Measurements from ENCODE around the gene PTPN14. TPM values are rescaled to one million over a fixed set of nuclear protein-coding genes. Genes with fewer than 3 reads are reported as not detected.

The PTPN14 gene
- total and polyA plus RNA-seq, 2 of the 4 experiments (the other 2 are of a cell fraction): 21.5 to 31.7 TPM

GRCh38 chr1:214337015-214337414, 214.4 kb downstream of the PTPN14 start:
- CTCF ChIA-PET: interaction anchor here (1.2 kb wide), 1 partner anchor 76 kb away, joined by 3 read pairs; no protein-coding TSS in a partner anchor
- no peak overlapping the region for H3K23ac ChIP-seq (ENCODE audit: low read depth, low read length)
- peaks cover 12% of the 10 kb centered on the region for H3K9me1 ChIP-seq (ENCODE audit: insufficient read depth, low read length)
- H3K27me3 ChIP-seq (ENCODE audit: control insufficient read depth, insufficient read depth, low read length): no peaks in the 10 kb centered on the region
- H3K14ac ChIP-seq (replicated peaks; ENCODE audit: low read depth, low read length): no peak overlapping the region
- H3K4me1 ChIP-seq (ENCODE audit: control insufficient read depth, insufficient read depth, low read length): peaks cover 13% of the 10 kb centered on the region
- BruUV-seq (replicated peaks): no TSS peak
- intact Hi-C loops (cut with micrococcal nuclease) (loop anchor here (10.0 kb wide), 2 partner anchors 218 to 808 kb away; partner anchors contain the start of gene PTPN14), dilution Hi-C loops (cut with HindIII; ENCODE audit: low sequenced_read_pairs, unreplicated experiment) (no loop called here), in situ Hi-C loops (cut with MboI; ENCODE audit: low sequenced_read_pairs) (no loop called here)
- no peak overlapping the region for H2AK5ac ChIP-seq (ENCODE audit: low read depth, low read length)
- H2BK20ac ChIP-seq (ENCODE audit: low read depth, low read length): no peak overlapping the region
- peaks cover 8% of the 10 kb centered on the region for H3K36me3 ChIP-seq (ENCODE audit: control insufficient read depth, insufficient read depth, low read length)
- peak overlapping the region; percentile 55; the same call in 1 of the 2 replicates for H3K4ac ChIP-seq (ENCODE audit: low read depth, low read length)
- no peak overlapping the region for H3K4me3 ChIP-seq (ENCODE audit: insufficient read depth, low read depth, low read length)
- H3K18ac ChIP-seq (ENCODE audit: low read depth, low read length): no peak overlapping the region
- no peak overlapping the region; the same call in 1 of the 2 replicates for H3K4me2 ChIP-seq (ENCODE audit: low read depth, low read length)
- no peak for DNase-seq
- ATAC-seq (ENCODE audit: low read depth): no peak
- H2BK120ac ChIP-seq (ENCODE audit: low read depth, low read length): 0 out of 2 replicates have a peak overlapping the region, but pooled peaks have one; percentile 6
- TF ChIP-seq CHD1 (IDR thresholded peaks at IDR 0.05; ENCODE audit: low read depth, low read length) (no peak), RFX5 (IDR thresholded peaks at IDR 0.05; ENCODE audit: low read depth, low read length) (no peak), NFE2L2 (IDR thresholded peaks at IDR 0.05; ENCODE audit: low read depth, low read length) (no peak), RCOR1 (IDR thresholded peaks at IDR 0.05; ENCODE audit: insufficient replicate concordance, low read length) (no peak), CTCF (conservative IDR thresholded peaks at IDR 0.05; ENCODE audit: low read depth, low read length) (no peak)
- H4K91ac ChIP-seq (ENCODE audit: insufficient read depth, low read depth, low read length): no peak overlapping the region; the same call in 1 of the 2 replicates
- H2AK9ac ChIP-seq (replicated peaks; ENCODE audit: low read depth, low read length, poor library complexity): no peak overlapping the region
- no peak overlapping the region for H2BK15ac ChIP-seq (ENCODE audit: low read depth, low read length)
- H3K27ac ChIP-seq (ENCODE audit: insufficient read depth, low read length): no peak overlapping the region
- H3K9ac ChIP-seq (ENCODE audit: low read depth, low read length): no peak overlapping the region
- H3K9me3 ChIP-seq (ENCODE audit: control insufficient read depth, insufficient read depth, low read length): no peaks in the 10 kb centered on the region
- H2BK5ac ChIP-seq (ENCODE audit: low read depth, low read length, poor library complexity, severe bottlenecking): no peak overlapping the region
- no peak overlapping the region for H2AFZ ChIP-seq (replicated peaks; ENCODE audit: low read length, poor library complexity)
- no peaks in the 10 kb centered on the region; the same call in 1 of the 2 replicates for H4K20me1 ChIP-seq (ENCODE audit: insufficient read depth, low read length)
- no peak overlapping the region for H4K5ac ChIP-seq (ENCODE audit: low read depth, low read length)
- H3K56ac ChIP-seq (ENCODE audit: extremely low read depth, insufficient read depth, low read length): no peak overlapping the region
- POLR2A ChIA-PET (ENCODE audit: unreplicated experiment): no interaction called here
- WGBS, 2 experiments (ENCODE audit: extremely low coverage in 2 of 2, insufficient read length in 1 of 2): no CpG with 5 or more reads among the region's 2 CpGs
- H4K8ac ChIP-seq (ENCODE audit: low read depth in 2 of 2, low read length in 2 of 2): no peak overlapping the region
- peaks cover 0 to 31% of the 10 kb centered on the region in 2 experiments; a peak in 2 of 4 replicates for H3K79me1 ChIP-seq (ENCODE audit: low read depth in 1 of 2, low read length in 2 of 2)

Data from IMR-90 (cell line).